Nephron progenitor cell (in vitro differentiated cells): ENCODE data around the gene LYRM4.

Experiments used
- DNase-seq: peaks from one replicate; pipeline ENCODE4 v3.0.0; 2021
- H3K27ac Mint-ChIP-seq: 2 replicates; pipeline ENCODE4 v1.8.0; 2021; ENCODE audit warnings: mild to moderate bottlenecking, moderate library complexity, mixed read lengths
- H3K27me3 Mint-ChIP-seq: 2 replicates; pipeline ENCODE4 v1.8.0; 2021; ENCODE audit warnings: mild to moderate bottlenecking, low read depth, mixed read lengths; ENCODE audit not compliant: poor library complexity
- H3K36me3 Mint-ChIP-seq: 2 replicates; pipeline ENCODE4 v1.8.0; 2021; ENCODE audit warnings: low read depth, mixed read lengths
- H3K4me1 Mint-ChIP-seq: 2 replicates; pipeline ENCODE4 v1.8.0; 2021; ENCODE audit warnings: mixed read lengths
- H3K4me3 Mint-ChIP-seq: 2 replicates; pipeline ENCODE4 v1.8.0; 2021; ENCODE audit warnings: mild to moderate bottlenecking, moderate library complexity, mixed read lengths
- H3K9me3 Mint-ChIP-seq: 2 replicates; pipeline ENCODE4 v1.8.0; 2021; ENCODE audit warnings: mild to moderate bottlenecking, moderate library complexity, mixed read lengths
- CTCF ChIP-seq: fragments of 200-600 bp; sonication (generic); IDR thresholded peaks from 2 replicates; pipeline ENCODE4 v1.5.0; 2021; ENCODE audit warnings: antibody characterized with exemption

The LYRM4 gene

DNA sequence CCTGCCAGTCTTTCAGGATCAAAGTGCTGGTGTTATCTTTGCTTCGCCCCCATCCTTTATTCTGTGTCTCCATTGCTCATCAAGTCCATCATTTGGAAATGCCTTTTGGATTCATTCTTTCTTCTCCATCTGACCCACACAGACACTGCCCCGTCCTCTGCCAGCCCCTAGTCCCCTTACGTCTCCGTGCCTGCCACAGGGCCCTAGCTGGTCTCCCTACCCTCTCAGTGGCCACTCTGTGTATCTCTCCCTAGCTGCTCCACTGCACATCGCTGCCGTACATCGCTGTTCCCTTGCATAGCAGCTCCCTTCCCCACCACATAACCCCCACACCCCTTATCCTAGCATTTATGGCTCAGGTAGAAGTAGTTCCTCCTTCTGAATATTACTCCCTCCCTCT lies 159.9 kb downstream of the LYRM4 start:
- TF ChIP-seq CTCF: no peak
- no peak overlapping the region for H3K4me3 Mint-ChIP-seq
- no peak for DNase-seq

GRCh38 chr6:5099537-5099936 lies 161.2 kb downstream of the LYRM4 start:
- DNase-seq: no peak
- Mint-ChIP-seq H3K9me3 (no peaks in the 10 kb centered on the region), H3K4me3 (no peak overlapping the region), H3K36me3 (peaks cover 7% of the 10 kb centered on the region), H3K27me3 (peaks cover 8% of the 10 kb centered on the region), H3K27ac (no peak overlapping the region), H3K4me1 (peaks cover 10% of the 10 kb centered on the region)
- no peak for TF ChIP-seq CTCF

More for the DNA sequence above, 159.9 kb downstream of the LYRM4 start:
- Mint-ChIP-seq H3K4me1 (peaks cover 10% of the 10 kb centered on the region), H3K27me3 (peaks cover 8% of the 10 kb centered on the region), H3K36me3 (peaks cover 13% of the 10 kb centered on the region), H3K27ac (no peak overlapping the region), H3K9me3 (no peaks in the 10 kb centered on the region)

DNA sequence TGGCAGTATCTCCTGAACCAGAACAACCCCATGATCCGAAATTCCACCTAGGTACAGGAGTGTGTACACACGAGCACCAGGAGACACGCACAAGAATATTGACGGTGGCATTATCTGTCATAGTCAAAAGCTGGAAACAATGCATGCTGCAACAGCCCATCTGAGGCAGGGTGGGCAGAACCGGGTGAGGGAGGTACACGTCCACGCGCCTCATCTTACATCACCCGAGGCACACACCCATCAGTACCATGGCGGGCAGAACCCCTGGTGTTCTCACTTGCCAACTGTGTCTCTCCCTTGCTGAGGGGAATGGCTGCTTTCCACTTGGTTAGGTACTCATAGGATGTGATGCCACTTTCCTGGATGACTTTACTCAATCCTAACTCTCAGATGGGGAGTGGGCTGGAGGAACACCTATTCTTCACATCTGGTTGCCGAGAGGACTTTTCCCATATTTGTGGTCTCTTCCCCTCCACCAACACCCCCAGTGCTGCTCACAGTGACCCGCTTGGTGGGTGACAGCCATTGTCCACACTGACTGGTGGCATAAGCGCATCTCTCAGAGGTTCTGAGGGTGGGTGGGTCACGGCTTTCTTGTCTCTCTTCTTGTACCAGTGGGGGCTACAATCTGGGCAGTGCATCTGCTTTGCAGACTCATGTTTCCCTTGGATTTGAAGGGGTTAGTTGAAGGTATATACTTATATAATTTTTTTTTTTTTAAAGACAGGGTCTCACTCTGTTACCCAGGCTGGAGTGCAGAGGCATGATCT lies 162.1 kb downstream of the LYRM4 start:
- H3K4me3 Mint-ChIP-seq: no peak overlapping the region
- TF ChIP-seq CTCF: no peak
- H3K27me3 Mint-ChIP-seq: peaks cover 12% of the 10 kb centered on the region
- H3K9me3 Mint-ChIP-seq: no peaks in the 10 kb centered on the region
- peaks cover 7% of the 10 kb centered on the region for H3K36me3 Mint-ChIP-seq
- H3K27ac Mint-ChIP-seq: no peak overlapping the region
- no peak for DNase-seq
- peaks cover 12% of the 10 kb centered on the region for H3K4me1 Mint-ChIP-seq

- Mint-ChIP-seq H3K36me3 (no peaks in the 10 kb centered on the region), H3K4me1 (peaks cover 18% of the 10 kb centered on the region), H3K27me3 (peaks cover 10% of the 10 kb centered on the region), H3K4me3 (no peak overlapping the region), H3K9me3 (no peaks in the 10 kb centered on the region), H3K27ac (no peak overlapping the region)
- no peak for TF ChIP-seq CTCF
- DNase-seq: no peak
These were observed 164.3 kb downstream of the LYRM4 start for GRCh38 chr6:5096482-5096881.

DNA sequence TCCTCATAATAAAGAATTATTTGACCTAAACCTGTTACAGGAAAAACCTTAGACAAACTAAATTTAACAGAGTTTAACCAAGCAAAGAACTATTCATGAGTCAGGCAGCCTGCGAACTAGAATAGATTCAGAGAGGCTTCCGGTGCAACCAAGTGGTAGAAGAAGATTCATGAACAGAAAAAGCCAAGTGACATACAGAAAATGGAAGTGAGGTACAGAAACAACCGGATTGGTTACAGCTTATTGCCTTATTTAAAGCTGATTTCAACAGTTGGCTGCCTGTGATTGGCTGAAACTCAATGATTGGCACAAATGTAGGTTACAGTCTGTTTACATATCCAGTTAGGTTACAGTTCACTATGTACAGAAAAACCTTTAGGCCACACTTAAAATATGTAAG lies 165.5 kb downstream of the LYRM4 start:
- peaks cover 21% of the 10 kb centered on the region for H3K4me1 Mint-ChIP-seq
- H3K27ac Mint-ChIP-seq: no peak overlapping the region

More for the DNA sequence above, 165.5 kb downstream of the LYRM4 start:
- DNase-seq: no peak
- TF ChIP-seq CTCF: no peak
- H3K9me3 Mint-ChIP-seq: no peaks in the 10 kb centered on the region
- no peak overlapping the region for H3K4me3 Mint-ChIP-seq
- peaks cover 15% of the 10 kb centered on the region for H3K27me3 Mint-ChIP-seq
- H3K36me3 Mint-ChIP-seq: no peaks in the 10 kb centered on the region
